Measurements from ENCODE around the gene BMP3.
A peak's percentile ranks its signal among the peaks of the same experiment; 100 is the strongest.

BMP3 gene

DNA sequence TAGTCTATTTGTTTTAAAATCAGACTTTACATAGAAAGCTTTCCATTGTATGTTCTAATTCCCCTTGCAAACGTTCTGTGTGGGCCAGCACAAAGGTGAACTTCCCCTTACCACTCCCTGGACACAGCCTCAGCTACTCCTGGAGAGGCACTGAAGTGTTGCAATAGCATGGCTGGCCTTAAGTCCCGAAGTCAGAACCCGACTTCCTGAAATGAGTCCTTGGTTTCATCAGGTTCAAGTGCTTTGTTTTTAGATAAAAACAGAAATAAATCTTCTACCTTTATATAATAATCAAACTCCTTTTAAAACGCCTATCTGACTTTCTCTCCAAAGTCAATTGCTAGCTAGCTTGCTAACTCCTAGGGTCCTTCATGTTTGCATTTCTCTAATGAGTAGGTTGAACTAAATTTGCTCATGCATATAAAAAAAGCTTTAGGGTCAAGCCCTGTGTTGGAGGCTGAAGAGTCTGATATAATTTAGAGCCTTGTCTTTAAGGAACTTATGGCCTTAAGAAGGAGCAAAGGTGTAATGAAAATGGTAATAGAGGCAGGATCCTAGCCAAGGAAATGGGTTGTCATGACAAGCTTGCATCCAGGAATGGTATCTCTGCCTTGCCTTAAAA lies 9.0 kb downstream of the BMP3 start:
- WGBS (ENCODE audit: extremely low coverage, insufficient coverage, low lambda C conversion rate) = 100% methylated on average over 1 of the region's 4 CpGs
- no peaks in the 10 kb centered on the region for H3K79me1 ChIP-seq (ENCODE audit: low read length)

DNA sequence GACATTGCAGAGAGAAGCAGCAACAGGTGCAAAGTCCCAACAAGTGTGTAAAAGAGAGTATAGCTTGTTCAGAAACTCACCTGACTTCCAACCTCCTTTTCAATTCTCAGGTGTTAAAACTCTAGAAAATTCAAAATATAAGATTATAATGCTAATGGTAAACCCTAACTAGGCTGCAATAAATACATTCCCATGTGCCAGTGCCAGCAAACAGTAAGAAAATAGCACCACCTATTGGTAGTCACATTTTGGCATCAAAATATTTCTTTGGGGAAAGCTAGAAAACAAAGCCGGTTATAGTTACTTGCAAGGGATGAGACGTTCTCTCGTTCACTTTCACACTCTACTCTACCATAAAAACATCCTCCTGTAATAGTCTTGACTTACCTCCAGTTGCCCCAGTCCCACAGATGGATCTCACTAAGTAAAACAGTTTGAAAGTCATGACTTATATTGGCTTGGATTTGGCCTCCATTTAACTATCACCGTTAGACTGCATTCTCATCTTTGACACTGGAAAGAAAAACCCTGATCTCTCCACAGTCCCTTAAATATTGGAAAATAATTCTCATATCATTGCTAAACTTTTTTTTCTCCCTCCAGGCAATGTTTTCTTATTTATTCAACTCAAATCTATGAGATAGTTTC lies 9.6 kb downstream of the BMP3 start:
- Histone ChIP-seq H2BK15ac (replicated peaks; ENCODE audit: low read depth) (no peak overlapping the region), H2BK5ac (ENCODE audit: low read length) (no peak overlapping the region), H3K4me1 (ENCODE audit: control insufficient read depth, low read depth, low read length) (no peaks in the 10 kb centered on the region), H2AK5ac (ENCODE audit: low read length) (no peak overlapping the region), H3K18ac (ENCODE audit: low read length) (no peak overlapping the region), H3K27me3 (ENCODE audit: insufficient read depth, low read length, poor library complexity) (no peaks in the 10 kb centered on the region), H3K4me2 (ENCODE audit: low read length) (no peak overlapping the region), H3K23ac (ENCODE audit: low read length) (no peak overlapping the region), H3K4me3 (ENCODE audit: low read length) (no peak overlapping the region), H3K56ac (ENCODE audit: low read length) (no peak overlapping the region), H4K8ac (ENCODE audit: low read depth, low read length) (no peak overlapping the region), H2BK120ac (ENCODE audit: low read depth, low read length) (no peak overlapping the region), H3K79me1 (ENCODE audit: low read length) (no peaks in the 10 kb centered on the region), H3K79me2 (ENCODE audit: control insufficient read depth, insufficient read depth, low read length) (no peaks in the 10 kb centered on the region), H3K4ac (ENCODE audit: low read depth, low read length) (no peak overlapping the region), H3K36me3 (ENCODE audit: control insufficient read depth, insufficient read depth, low read length) (no peaks in the 10 kb centered on the region), H3K27ac (ENCODE audit: low read depth, low read length) (no peak overlapping the region), H4K5ac (ENCODE audit: low read length) (no peak overlapping the region), H3K9ac (ENCODE audit: low read length) (no peak overlapping the region)
- DNase-seq = peak; percentile 34
- WGBS (ENCODE audit: extremely low coverage, insufficient coverage, low lambda C conversion rate) = no CpG with 5 or more reads among the region's 4 CpGs

More for the DNA sequence above, 9.0 kb downstream of the BMP3 start:
- H2BK15ac ChIP-seq (replicated peaks; ENCODE audit: low read depth) = no peak overlapping the region
- peak; percentile 7 for DNase-seq
- H3K36me3 ChIP-seq (ENCODE audit: control insufficient read depth, insufficient read depth, low read length) = no peaks in the 10 kb centered on the region
- no peak overlapping the region for H3K23ac ChIP-seq (ENCODE audit: low read length)
- H4K5ac ChIP-seq (ENCODE audit: low read length) = no peak overlapping the region
- H3K4me1 ChIP-seq (ENCODE audit: control insufficient read depth, low read depth, low read length) = no peaks in the 10 kb centered on the region
- H4K8ac ChIP-seq (ENCODE audit: low read depth, low read length) = no peak overlapping the region
- no peaks in the 10 kb centered on the region for H3K79me2 ChIP-seq (ENCODE audit: control insufficient read depth, insufficient read depth, low read length)
- no peak overlapping the region for H3K9ac ChIP-seq (ENCODE audit: low read length)
- no peak overlapping the region for H3K4ac ChIP-seq (ENCODE audit: low read depth, low read length)
- no peak overlapping the region for H2BK120ac ChIP-seq (ENCODE audit: low read depth, low read length)
- no peak overlapping the region for H2BK5ac ChIP-seq (ENCODE audit: low read length)
- H3K4me2 ChIP-seq (ENCODE audit: low read length) = no peak overlapping the region
- H3K27ac ChIP-seq (ENCODE audit: low read depth, low read length) = no peak overlapping the region
- no peak overlapping the region for H3K4me3 ChIP-seq (ENCODE audit: low read length)
- H3K27me3 ChIP-seq (ENCODE audit: insufficient read depth, low read length, poor library complexity) = no peaks in the 10 kb centered on the region
- no peak overlapping the region for H3K18ac ChIP-seq (ENCODE audit: low read length)
- H3K56ac ChIP-seq (ENCODE audit: low read length) = no peak overlapping the region
- no peak overlapping the region for H2AK5ac ChIP-seq (ENCODE audit: low read length)

DNA sequence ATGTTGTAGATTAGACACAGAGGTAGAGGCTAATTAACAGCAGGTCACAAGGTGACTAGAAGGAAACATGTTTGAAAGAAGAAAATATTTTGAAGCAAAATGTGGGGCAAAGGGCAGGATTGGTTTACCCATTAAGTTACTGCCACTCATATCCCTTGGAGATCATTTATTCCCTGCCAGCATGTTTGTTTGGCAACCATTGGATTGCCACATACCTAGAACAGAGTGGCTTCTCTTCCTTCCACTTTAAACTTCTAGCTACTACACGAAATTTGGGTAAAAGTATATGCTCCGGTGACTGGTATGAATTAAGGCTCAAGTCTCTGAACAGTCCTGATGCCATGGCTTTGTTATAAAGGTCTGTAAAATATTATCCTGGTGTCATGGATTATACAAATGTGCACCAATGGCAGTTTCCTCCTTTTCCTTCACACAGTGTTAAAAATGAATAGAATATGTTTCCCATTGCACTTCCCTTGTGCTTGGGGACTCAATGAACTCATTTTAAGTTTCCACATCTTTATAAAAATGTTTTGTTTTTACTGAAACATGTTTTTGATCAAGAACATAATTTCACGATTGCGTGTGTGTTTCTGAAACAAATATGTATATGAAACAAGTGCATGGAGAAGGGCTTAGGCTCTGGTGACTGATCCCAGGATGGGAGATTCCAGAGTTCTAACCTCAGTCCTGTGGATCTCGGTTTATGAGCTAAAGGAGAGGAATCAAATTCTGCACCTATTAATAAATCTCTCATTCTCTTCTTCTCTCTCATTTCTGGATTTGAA lies 12.3 kb downstream of the BMP3 start:
- no peak overlapping the region for H2BK120ac ChIP-seq (ENCODE audit: low read depth, low read length)
- no peak overlapping the region for H3K56ac ChIP-seq (ENCODE audit: low read length)
- WGBS (ENCODE audit: extremely low coverage, insufficient coverage, low lambda C conversion rate) = no CpG with 5 or more reads among the region's 5 CpGs
- H2BK5ac ChIP-seq (ENCODE audit: low read length) = no peak overlapping the region
- H2AK5ac ChIP-seq (ENCODE audit: low read length) = no peak overlapping the region
- H3K79me2 ChIP-seq (ENCODE audit: control insufficient read depth, insufficient read depth, low read length) = no peaks in the 10 kb centered on the region
- no peaks in the 10 kb centered on the region for H3K27me3 ChIP-seq (ENCODE audit: insufficient read depth, low read length, poor library complexity)
- no peak overlapping the region for H3K4me3 ChIP-seq (ENCODE audit: low read length)
- no peak overlapping the region for H3K27ac ChIP-seq (ENCODE audit: low read depth, low read length)
- no peaks in the 10 kb centered on the region for H3K4me1 ChIP-seq (ENCODE audit: control insufficient read depth, low read depth, low read length)
- H3K79me1 ChIP-seq (ENCODE audit: low read length) = no peaks in the 10 kb centered on the region
- H3K36me3 ChIP-seq (ENCODE audit: control insufficient read depth, insufficient read depth, low read length) = no peaks in the 10 kb centered on the region
- H4K5ac ChIP-seq (ENCODE audit: low read length) = no peak overlapping the region
- H4K8ac ChIP-seq (ENCODE audit: low read depth, low read length) = no peak overlapping the region
- H3K18ac ChIP-seq (ENCODE audit: low read length) = no peak overlapping the region
- no peak overlapping the region for H2BK15ac ChIP-seq (replicated peaks; ENCODE audit: low read depth)
- no peak overlapping the region for H3K4ac ChIP-seq (ENCODE audit: low read depth, low read length)
- H3K9ac ChIP-seq (ENCODE audit: low read length) = no peak overlapping the region
- no peak overlapping the region for H3K4me2 ChIP-seq (ENCODE audit: low read length)
- DNase-seq = no peak
- no peak overlapping the region for H3K23ac ChIP-seq (ENCODE audit: low read length)

- no peak overlapping the region for H4K5ac ChIP-seq (ENCODE audit: low read length)
- H3K23ac ChIP-seq (ENCODE audit: low read length) = no peak overlapping the region
- no peak for DNase-seq
- WGBS (ENCODE audit: extremely low coverage, insufficient coverage, low lambda C conversion rate) = no CpG with 5 or more reads among the region's 4 CpGs
- H3K27me3 ChIP-seq (ENCODE audit: insufficient read depth, low read length, poor library complexity) = no peaks in the 10 kb centered on the region
- H2AK5ac ChIP-seq (ENCODE audit: low read length) = no peak overlapping the region
- H2BK15ac ChIP-seq (replicated peaks; ENCODE audit: low read depth) = no peak overlapping the region
- no peak overlapping the region for H3K56ac ChIP-seq (ENCODE audit: low read length)
- H3K9ac ChIP-seq (ENCODE audit: low read length) = no peak overlapping the region
- H3K79me1 ChIP-seq (ENCODE audit: low read length) = no peaks in the 10 kb centered on the region
- no peak overlapping the region for H2BK120ac ChIP-seq (ENCODE audit: low read depth, low read length)
- H3K27ac ChIP-seq (ENCODE audit: low read depth, low read length) = no peak overlapping the region
- H2BK5ac ChIP-seq (ENCODE audit: low read length) = no peak overlapping the region
- H3K4me1 ChIP-seq (ENCODE audit: control insufficient read depth, low read depth, low read length) = no peaks in the 10 kb centered on the region
- no peak overlapping the region for H3K4ac ChIP-seq (ENCODE audit: low read depth, low read length)
- no peak overlapping the region for H3K4me2 ChIP-seq (ENCODE audit: low read length)
- no peak overlapping the region for H3K4me3 ChIP-seq (ENCODE audit: low read length)
- H3K36me3 ChIP-seq (ENCODE audit: control insufficient read depth, insufficient read depth, low read length) = no peaks in the 10 kb centered on the region
- H4K8ac ChIP-seq (ENCODE audit: low read depth, low read length) = peak overlapping the region; percentile 28
- no peak overlapping the region for H3K18ac ChIP-seq (ENCODE audit: low read length)
- H3K79me2 ChIP-seq (ENCODE audit: control insufficient read depth, insufficient read depth, low read length) = no peaks in the 10 kb centered on the region
These were observed 18.8 kb downstream of the BMP3 start for GRCh38 chr4:81049330-81049729.

GRCh38 chr4:81049907-81050306 lies 19.4 kb downstream of the BMP3 start:
- Histone ChIP-seq H3K27ac (ENCODE audit: low read depth, low read length) (no peak overlapping the region), H3K18ac (ENCODE audit: low read length) (no peak overlapping the region), H3K36me3 (ENCODE audit: control insufficient read depth, insufficient read depth, low read length) (no peaks in the 10 kb centered on the region), H3K9ac (ENCODE audit: low read length) (no peak overlapping the region), H2AK5ac (ENCODE audit: low read length) (no peak overlapping the region), H3K4me1 (ENCODE audit: control insufficient read depth, low read depth, low read length) (no peaks in the 10 kb centered on the region), H3K4me3 (ENCODE audit: low read length) (no peak overlapping the region), H2BK5ac (ENCODE audit: low read length) (no peak overlapping the region), H3K23ac (ENCODE audit: low read length) (no peak overlapping the region), H2BK120ac (ENCODE audit: low read depth, low read length) (no peak overlapping the region), H2BK15ac (replicated peaks; ENCODE audit: low read depth) (no peak overlapping the region), H3K4ac (ENCODE audit: low read depth, low read length) (no peak overlapping the region), H4K5ac (ENCODE audit: low read length) (no peak overlapping the region), H3K56ac (ENCODE audit: low read length) (no peak overlapping the region), H3K79me2 (ENCODE audit: control insufficient read depth, insufficient read depth, low read length) (no peaks in the 10 kb centered on the region), H3K27me3 (ENCODE audit: insufficient read depth, low read length, poor library complexity) (no peaks in the 10 kb centered on the region), H4K8ac (ENCODE audit: low read depth, low read length) (peak overlapping the region; percentile 28), H3K4me2 (ENCODE audit: low read length) (no peak overlapping the region), H3K79me1 (ENCODE audit: low read length) (no peaks in the 10 kb centered on the region)
- no CpG with 5 or more reads among the region's 3 CpGs for WGBS (ENCODE audit: extremely low coverage, insufficient coverage, low lambda C conversion rate)
- no peak for DNase-seq
